Muscle layer of duodenum (tissue), 2 donors: ENCODE results near the gene ACAP2.

Experiments
- H3K27ac ChIP-seq: one replicate; pipeline ENCODE4 v1.7.0; 2013; ENCODE audit warnings: mild to moderate bottlenecking, low read length
- H3K27me3 ChIP-seq: one replicate; pipeline ENCODE4 v1.7.0; 2013; ENCODE audit warnings: low read depth, mild to moderate bottlenecking, control low read depth, low read length
- H3K36me3 ChIP-seq, 2 donors: one replicate each; pipeline ENCODE4 v1.7.0; 2013; ENCODE audit warnings: low read length in 2 of 2, control low read depth in 1 of 2, mild to moderate bottlenecking in 1 of 2; ENCODE audit not compliant: insufficient read depth in 2 of 2, control insufficient read depth in 1 of 2
- H3K4me1 ChIP-seq, 2 donors: one replicate each; pipeline ENCODE4 v1.7.0; 2013; ENCODE audit warnings: low read length in 2 of 2, mild to moderate bottlenecking in 2 of 2, control low read depth in 1 of 2, moderate library complexity in 1 of 2; ENCODE audit not compliant: insufficient read depth in 2 of 2, control insufficient read depth in 1 of 2
- H3K4me3 ChIP-seq, 2 donors: one replicate each; pipeline ENCODE4 v1.7.0; 2013; ENCODE audit warnings: low read length in 2 of 2, low read depth in 1 of 2, mild to moderate bottlenecking in 1 of 2
- H3K9me3 ChIP-seq, 2 donors: one replicate each; pipeline ENCODE4 v1.7.0; 2013; ENCODE audit warnings: low read length in 2 of 2, control low read depth in 1 of 2, mild to moderate bottlenecking in 1 of 2; ENCODE audit not compliant: control insufficient read depth in 1 of 2
- donor health status: healthy.

The ACAP2 gene

DNA sequence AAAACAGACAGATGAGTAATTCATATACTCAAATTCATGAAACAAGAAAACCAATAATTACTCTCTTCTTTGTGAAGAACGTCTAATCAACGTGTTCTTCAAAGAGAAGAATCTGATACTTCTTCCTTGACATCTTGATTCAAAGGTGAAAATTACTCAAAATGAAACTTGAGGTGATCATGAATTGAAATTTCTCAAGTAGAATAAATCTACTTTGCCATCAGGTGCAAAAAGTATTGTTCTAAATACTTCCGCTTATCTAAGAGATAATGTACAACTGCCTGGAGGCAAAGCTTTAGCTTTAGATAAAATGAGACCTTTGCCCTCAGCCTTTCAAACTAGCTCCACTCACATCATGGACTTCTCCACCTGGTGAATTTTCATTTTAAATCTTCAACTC, 158.0 kb downstream of the ACAP2 start:
- Histone ChIP-seq H3K4me3 (no peak overlapping the region), H3K27me3 (no peaks in the 10 kb centered on the region), H3K36me3 (peaks cover 13 to 31% of the 10 kb centered on the region in 2 donors), H3K4me1 (no peaks in the 10 kb centered on the region), H3K9me3 (no peaks in the 10 kb centered on the region), H3K27ac (no peak overlapping the region)

GRCh38 chr3:195282961-195283360, 159.9 kb downstream of the ACAP2 start:
- Histone ChIP-seq H3K4me1 (no peaks in the 10 kb centered on the region), H3K27me3 (no peaks in the 10 kb centered on the region), H3K4me3 (no peak overlapping the region), H3K36me3 (peaks cover 9 to 20% of the 10 kb centered on the region in 2 donors), H3K27ac (no peak overlapping the region), H3K9me3 (no peaks in the 10 kb centered on the region)

- Histone ChIP-seq H3K9me3 (no peaks in the 10 kb centered on the region), H3K4me1 (peaks cover 12 to 16% of the 10 kb centered on the region in 2 donors), H3K27ac (no peak overlapping the region), H3K36me3 (no peaks in the 10 kb centered on the region), H3K4me3 (no peak overlapping the region), H3K27me3 (no peaks in the 10 kb centered on the region)
Observed at GRCh38 chr3:195274259-195274966, 168.4 kb downstream of the ACAP2 start.

DNA sequence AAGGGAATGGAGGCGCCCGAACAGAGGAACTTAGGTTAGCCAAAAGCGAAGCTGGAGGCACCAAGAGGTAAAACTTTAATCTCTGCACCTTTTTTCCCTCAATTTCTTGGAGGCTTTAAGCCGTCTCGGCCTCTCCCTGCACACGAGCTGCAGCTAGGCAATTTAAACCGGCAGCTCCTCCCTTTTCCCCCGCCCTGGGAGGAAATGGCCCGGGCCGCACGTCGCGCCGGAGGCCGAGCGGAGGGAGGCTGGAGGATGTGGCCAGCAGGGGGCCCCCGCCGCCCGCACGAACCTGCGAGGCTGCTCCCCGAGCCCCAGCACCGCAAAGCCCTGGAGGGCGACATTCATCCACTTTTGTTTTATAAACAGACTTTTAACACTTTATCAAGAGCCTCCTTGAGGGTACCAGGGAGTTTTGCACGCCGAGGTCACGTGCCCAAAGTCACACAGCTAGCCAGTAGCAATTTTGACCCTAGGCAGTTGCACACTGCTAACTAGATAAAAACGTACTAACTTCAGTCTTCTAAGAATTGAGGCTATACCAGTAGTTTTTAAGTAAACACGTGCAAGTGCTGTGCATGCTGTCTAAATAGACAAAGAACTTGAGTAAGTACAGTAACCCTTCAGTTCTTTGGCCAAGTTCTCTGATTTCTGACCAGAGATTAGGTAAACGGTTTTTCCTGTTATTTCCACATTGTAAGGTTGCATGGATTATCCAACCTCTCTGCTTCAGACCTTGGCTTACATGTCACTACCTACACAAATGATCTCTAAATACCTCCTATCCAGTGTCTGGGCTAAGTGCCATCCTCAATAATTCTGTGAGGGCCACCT, 171.2 kb downstream of the ACAP2 start:
- Histone ChIP-seq H3K4me1 (peaks cover 19 to 24% of the 10 kb centered on the region in 2 donors), H3K9me3 (no peaks in the 10 kb centered on the region), H3K27me3 (no peaks in the 10 kb centered on the region), H3K27ac (no peak overlapping the region), H3K36me3 (no peaks in the 10 kb centered on the region), H3K4me3 (peak overlapping the region; percentile 63 to 81)

DNA sequence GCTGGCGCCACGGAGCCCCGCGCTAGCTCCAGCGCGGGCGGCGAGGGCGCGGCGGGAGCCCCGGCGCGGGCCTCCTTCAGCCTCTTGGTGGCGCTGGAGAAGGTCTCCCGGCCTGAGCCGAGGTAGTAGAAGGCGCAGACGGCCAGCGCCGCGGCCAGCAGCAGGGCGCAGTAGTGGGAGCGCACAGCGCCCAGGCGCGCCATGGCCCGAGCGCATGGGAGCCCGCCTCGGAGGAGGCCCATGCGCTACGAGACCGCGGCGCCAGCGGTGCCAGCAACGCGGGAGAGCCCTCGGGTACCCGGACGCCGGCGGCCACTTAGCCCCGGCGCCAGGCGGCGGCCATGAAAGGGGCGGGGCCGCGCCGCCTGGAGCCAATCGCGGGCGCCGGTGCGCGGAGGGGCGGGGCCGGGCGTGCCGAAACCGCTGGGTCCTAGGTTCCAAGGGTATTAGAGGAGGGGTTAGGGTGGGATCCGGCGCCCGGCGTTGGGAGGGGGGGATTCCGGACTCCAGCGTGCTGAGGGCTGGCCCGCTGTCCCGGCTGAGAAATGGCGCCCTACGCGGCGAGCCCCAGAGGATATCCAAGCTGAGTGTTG, 171.9 kb downstream of the ACAP2 start, which contains the start of gene XXYLT1:
Gene XXYLT1, minus strand, starts transcription at position 343 of the 593 bp plus-strand sequence. Its CDS starts 101 bp downstream, at position 242.
- Histone ChIP-seq H3K27ac (no peak within 1 kb of the TSS), H3K9me3 (no peaks in the 10 kb centered on the region)

GRCh38 chr3:195270079-195270816, 172.6 kb downstream of the ACAP2 start:
- Histone ChIP-seq H3K36me3 (no peaks in the 10 kb centered on the region), H3K4me3 (peak overlapping the region; percentile 63 to 81), H3K27ac (no peak overlapping the region), H3K27me3 (no peaks in the 10 kb centered on the region), H3K9me3 (no peaks in the 10 kb centered on the region), H3K4me1 (peaks cover 19 to 24% of the 10 kb centered on the region in 2 donors)

More for the DNA sequence above, 171.9 kb downstream of the ACAP2 start, which contains the start of gene XXYLT1:
- Histone ChIP-seq H3K27me3 (no peaks in the 10 kb centered on the region), H3K4me3 (peak within 1 kb of the TSS; percentile 63 to 81), H3K4me1 (peaks cover 19 to 24% of the 10 kb centered on the region in 2 donors), H3K36me3 (no peaks in the 10 kb centered on the region)

GRCh38 chr3:195269375-195270078, 173.3 kb downstream of the ACAP2 start:
- Histone ChIP-seq H3K27ac (no peak overlapping the region), H3K4me3 (peak overlapping the region; percentile 63 to 81), H3K9me3 (no peaks in the 10 kb centered on the region), H3K4me1 (peaks cover 19 to 24% of the 10 kb centered on the region in 2 donors), H3K36me3 (no peaks in the 10 kb centered on the region), H3K27me3 (no peaks in the 10 kb centered on the region)

DNA sequence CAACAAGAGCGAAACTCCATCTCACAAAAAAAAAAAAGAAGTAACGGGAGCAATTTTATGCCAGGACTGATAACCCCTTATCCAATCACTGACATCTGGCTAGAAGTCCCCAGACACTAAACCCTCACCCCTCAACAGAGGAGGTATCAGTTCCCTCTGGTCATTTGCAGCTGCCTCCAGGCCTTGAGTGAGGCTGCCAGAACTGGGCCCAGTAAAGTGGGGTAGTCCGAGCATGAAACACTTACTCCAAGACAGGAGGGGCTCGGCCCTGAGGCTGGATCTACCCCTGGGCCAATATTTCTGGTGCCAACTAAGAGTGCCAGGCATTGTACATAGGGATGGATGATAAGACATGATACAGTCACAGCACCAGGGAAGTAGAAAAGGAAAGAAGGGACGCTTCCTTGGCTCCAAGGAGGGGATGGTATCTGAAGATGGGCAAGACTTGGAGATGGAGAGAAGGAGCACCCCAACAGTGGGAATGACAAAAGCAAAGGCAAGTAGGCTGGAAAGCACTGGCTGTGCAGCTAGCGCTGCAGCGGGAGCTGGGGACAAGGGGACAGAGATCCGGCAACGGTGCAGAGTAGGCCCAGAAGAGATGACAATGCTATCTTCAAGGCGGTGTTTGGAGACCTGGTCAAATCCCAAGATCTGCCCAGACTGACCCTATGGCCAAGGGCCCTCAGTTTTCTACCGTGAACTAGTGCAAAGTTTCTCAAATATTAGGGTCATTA, 174.1 kb downstream of the ACAP2 start:
- Histone ChIP-seq H3K27ac (no peak overlapping the region), H3K4me3 (no peak overlapping the region), H3K9me3 (no peaks in the 10 kb centered on the region), H3K36me3 (no peaks in the 10 kb centered on the region), H3K4me1 (peaks cover 19 to 29% of the 10 kb centered on the region in 2 donors), H3K27me3 (no peaks in the 10 kb centered on the region)

DNA sequence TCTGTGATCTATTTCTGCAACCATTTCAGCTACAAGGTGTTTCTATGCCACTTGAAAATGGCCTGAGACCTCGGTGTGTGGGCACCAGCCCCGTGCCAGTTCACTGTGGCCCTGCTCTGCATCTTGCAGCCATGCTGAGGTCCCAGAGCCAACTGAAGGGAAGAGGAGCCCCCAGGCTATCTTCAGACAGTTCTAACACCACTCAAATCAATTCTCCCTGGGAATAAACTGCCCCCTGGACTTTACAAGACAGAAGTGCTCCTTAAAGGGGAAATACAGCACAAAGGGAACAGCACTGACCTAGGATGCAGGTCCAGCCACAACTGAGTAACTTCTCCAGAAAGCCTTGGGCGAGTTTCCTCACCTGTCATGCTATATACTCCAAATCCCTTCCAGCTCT, 175.7 kb downstream of the ACAP2 start:
- H3K4me1 ChIP-seq = peaks cover 18 to 32% of the 10 kb centered on the region in 2 donors
- H3K4me3 ChIP-seq = no peak overlapping the region
- H3K27me3 ChIP-seq = no peaks in the 10 kb centered on the region
- no peak overlapping the region for H3K27ac ChIP-seq
- H3K9me3 ChIP-seq = no peaks in the 10 kb centered on the region
- no peaks in the 10 kb centered on the region for H3K36me3 ChIP-seq

- H3K27me3 ChIP-seq = no peaks in the 10 kb centered on the region
Observed at GRCh38 chr3:195266428-195266827, 176.4 kb downstream of the ACAP2 start.

More at GRCh38 chr3:195266428-195266827, 176.4 kb downstream of the ACAP2 start:
- peaks cover 13 to 25% of the 10 kb centered on the region in 2 donors for H3K4me1 ChIP-seq
- H3K27ac ChIP-seq = no peak overlapping the region
- no peak overlapping the region for H3K4me3 ChIP-seq
- no peaks in the 10 kb centered on the region for H3K36me3 ChIP-seq
- no peaks in the 10 kb centered on the region for H3K9me3 ChIP-seq
